Dermis blood vessel endothelial cell (primary cell): Measurements from ENCODE around the gene NOP14. TPM values are rescaled to one million over a fixed set of nuclear protein-coding genes. Genes with fewer than 3 reads are reported as not detected.
"Not testable (repeated sequence)": the region's sequence is repeated elsewhere in the genome, so short reads cannot be mapped to it uniquely, and the experiment has no call there.

Experiments
- DNase-seq: peaks from one replicate; pipeline ENCODE4 v3.0.0; 2010
- total RNA-seq: library from RNA; depleted of rRNA; stranded (reverse); fragments of >200 nt; gene quantifications from 2 replicates; pipeline ENCODE4 v1.2.3, GENCODE V29; 2014

Gene NOP14
- total RNA-seq, 1 donor from 2014 or later = 18.5 TPM

GRCh38 chr4:2930135-2930757 lies 33.0 kb downstream of the NOP14 start:
- DNase-seq = no peak

- no peak for DNase-seq
Observed at GRCh38 chr4:2929469-2929868, 33.7 kb downstream of the NOP14 start.

DNA sequence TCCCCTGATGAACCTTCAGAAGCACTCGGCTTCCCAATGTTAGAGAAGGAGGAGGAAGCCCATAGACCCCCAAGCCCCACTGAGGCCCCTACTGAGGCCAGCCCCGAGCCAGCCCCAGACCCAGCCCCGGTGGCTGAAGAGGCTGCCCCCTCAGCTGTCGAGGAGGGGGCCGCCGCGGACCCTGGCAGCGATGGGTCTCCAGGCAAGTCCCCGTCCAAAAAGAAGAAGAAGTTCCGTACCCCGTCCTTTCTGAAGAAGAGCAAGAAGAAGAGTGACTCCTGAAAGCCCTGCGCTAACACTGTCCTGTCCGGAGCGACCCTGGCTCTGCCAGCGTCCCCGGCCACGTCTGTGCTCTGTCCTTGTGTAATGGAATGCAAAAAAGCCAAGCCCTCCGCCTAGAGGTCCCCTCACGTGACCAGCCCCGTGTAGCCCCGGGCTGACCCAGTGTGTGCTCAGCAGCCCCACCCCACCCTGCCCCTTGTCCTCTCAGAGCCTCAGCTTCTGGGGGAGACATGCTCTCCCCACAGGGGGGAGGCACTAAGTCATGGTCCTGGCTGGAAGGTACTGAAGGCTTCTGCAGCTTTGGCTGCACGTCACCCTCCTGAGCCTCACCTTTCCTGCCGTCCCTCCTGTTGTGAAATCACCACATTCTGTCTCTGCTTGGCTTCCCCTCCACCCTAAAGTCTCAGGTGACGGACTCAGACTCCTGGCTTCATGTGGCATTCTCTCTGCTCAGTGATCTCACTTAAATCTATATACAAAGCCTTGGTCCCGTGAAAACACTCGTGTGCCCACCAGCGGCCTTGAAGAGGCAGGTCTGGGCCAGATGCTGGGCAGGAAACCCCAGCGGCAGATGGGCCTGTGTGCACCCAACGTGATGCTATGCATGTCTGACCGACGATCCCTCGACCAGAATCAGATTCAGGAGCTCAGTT lies 34.7 kb downstream of the NOP14 start:
- no peak for DNase-seq

DNA sequence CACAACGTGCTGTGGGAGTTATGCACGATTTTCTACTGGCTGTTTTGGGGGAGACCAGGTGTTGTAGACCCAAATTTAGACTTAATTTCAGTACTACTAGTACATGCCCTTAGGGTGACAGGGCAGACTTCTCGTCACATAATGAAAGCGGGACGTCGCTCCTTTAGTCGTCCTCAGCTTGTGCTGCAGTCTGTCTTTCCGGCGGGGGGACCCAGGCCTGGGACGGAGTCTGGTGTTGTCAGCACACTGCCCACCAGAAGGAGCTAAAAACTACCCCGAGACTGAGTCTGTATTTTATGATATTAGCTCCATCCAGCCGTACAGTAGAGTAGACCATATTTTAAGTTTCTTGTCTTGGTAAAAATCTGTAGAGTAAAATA lies 35.5 kb downstream of the NOP14 start:
- no peak for DNase-seq

DNA sequence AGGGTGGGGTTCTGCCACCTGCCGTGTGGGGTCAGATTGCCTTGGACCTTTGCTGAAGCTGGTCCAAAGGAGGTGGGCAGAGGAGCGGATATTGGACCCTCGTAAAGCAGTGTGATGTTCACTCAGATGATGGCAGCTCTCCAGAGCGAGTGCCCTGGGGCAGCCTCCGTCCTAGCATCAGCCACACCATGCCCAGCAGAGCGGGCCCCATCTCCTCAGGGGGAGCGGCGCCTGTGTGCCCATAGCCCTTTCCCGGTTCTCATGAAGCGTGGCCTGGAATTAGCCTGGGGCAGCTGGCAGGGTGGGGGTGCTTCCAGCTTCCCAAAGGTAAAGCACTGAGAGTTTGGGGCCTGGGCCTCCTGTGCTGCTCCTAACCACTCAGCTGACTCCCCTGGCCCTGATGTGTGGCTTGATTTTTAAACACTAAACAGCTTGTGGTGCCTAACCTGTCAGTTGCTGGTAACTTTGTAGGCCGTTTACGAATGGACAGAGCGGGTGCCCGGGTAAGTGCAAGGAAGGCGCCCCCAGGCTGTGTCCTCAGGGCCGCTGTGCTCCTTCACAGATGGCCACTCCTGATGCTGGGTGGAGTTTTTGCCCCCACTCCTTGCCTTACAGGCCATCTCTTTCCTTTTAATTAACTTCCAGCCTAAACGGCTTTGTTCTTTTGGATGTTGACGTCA lies 36.0 kb downstream of the NOP14 start:
- no peak for DNase-seq

- no peak for DNase-seq
Observed at GRCh38 chr4:2925931-2926860, 37.0 kb downstream of the NOP14 start.

- no peak for DNase-seq
Observed at GRCh38 chr4:2925496-2925895, 37.7 kb downstream of the NOP14 start.

GRCh38 chr4:2924765-2925301 lies 38.4 kb downstream of the NOP14 start:
- DNase-seq = no peak

- no peak for DNase-seq
Observed at GRCh38 chr4:2924286-2924685, 38.9 kb downstream of the NOP14 start.

GRCh38 chr4:2923668-2924173 lies 39.5 kb downstream of the NOP14 start:
- no peak for DNase-seq

- DNase-seq = no peak
Observed at GRCh38 chr4:2923141-2923551, 40.1 kb downstream of the NOP14 start.

DNA sequence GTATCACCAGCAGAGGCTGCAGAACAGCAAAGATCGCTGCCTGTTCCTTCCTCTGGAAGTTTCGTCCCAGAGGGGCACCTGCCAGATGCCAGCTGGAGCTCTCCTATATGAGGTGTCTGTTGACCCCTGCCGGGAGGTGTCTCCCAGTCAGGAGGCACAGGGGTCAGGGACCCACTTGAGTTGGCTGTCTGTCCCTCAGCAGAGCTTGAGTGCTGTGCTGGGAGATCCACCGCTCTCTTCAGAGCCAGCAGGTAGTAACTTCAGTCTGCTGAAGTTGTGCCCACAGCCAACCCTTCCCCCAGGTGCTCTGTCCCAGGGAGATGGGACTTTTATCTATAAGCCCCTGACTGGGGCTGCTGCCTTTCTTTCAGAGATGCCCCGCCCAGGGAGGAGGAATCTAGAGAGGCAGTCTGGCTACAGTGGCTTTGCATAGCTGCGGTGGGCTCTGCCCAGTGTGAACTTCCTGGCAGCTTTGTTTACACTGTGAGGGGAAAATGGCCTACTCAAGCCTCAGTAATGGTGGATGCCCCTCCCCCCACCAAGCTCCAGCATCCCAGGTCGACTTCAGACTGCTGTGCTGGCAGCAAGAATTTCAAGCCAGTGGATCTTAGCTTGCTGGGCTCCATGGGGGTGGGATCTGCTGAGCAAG lies 40.6 kb downstream of the NOP14 start:
- DNase-seq = peak; percentile 43

DNA sequence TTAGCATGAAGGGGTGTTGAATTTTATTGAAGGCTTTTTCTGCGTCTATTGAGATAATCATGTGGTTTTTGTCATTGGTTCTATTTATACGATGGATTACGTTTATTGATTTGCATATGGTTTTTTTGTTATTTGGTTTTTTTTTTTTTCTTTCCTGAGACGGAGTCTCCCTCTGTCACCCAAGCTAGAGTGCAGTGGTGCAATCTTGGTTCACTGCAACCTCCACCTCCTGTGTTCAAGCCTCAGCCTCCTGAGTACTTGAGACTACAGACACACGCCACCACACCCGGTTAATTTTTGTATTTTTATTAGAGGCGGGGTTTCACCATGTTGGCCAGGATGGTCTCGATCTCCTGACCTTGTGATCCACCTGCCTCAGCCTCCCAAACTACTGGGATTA lies 44.5 kb downstream of the NOP14 start:
- not testable (repeated sequence) for DNase-seq

DNA sequence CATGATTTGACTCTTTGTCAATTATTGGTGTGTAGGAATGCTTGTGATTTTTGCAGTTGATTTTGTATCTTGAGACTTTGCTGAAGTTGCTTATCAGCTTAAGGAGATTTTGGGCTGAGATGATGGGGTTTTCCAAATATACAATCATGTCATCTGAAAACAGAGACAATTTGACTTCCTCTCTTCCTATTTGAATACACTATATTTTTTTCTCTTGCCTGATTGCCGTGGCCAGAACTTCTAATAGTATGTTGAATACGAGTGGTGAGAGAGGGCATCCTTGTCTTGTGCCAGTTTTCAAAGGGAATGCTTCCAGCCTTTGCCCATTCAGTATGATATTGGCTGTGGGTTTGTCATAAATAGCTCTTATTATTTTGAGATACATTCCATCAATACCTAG lies 44.9 kb downstream of the NOP14 start:
- not testable (repeated sequence) for DNase-seq

- not testable (repeated sequence) for DNase-seq
Observed at GRCh38 chr4:2916696-2917095, 46.5 kb downstream of the NOP14 start.

DNA sequence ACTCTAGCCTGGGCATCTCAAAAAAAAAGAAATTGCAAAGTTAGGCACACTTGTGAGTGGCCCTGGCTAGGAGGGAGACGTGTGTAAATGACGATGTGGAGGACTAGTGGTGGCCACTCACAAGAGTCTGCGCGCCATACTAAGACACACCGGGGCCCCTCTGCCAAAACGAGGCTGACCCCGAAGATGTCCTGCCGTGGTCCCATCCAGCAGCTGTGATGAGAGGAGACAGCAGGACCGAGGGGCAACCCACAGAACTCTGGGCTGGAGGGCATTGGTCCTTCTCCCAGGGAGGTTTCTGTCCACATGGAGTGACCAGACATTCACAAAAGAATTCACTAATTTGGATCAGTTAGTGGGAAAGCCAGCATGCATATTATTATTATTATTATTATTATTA lies 47.4 kb downstream of the NOP14 start:
- no peak for DNase-seq

DNA sequence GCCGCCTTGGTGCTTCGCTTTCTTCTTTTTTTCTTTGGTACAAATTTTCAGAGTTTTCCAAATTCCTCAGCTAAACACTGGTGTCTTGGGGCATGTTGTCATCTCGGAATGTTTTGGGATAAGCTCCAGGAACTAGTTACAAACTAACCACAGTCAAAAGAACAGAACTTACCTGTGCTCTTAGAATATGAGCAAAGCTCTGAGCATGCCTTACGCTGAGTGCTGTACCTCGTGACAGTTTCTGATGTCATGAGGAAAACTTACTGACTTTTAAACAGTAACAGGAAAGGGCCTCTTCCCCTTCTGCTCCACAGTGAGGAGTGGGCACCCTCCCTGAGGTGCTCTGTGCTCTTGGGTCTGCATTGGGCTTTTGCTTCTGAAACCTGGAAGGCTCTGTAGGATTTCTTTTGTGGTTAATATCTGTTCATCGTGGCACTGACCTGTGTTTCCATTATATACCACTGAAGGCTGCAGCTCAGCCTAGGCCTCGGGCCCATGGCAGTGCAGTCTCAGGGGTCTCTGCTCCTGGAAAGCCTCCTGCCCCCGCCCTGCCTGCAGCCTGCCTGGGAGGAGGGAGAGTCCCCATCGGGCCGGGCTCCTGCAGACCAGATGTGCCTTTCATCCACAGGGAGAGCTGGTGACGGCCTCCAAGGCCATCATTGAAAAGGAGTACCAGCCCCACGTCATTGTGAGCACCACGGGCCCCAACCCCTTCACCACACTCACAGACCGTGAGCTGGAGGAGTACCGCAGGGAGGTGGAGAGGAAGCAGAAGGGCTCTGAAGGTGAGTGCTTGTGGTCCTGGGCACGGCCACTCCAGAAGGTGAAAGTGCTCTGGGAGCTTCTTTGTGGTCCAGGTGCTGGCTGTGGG lies 48.7 kb downstream of the NOP14 start:
- no peak for DNase-seq

GRCh38 chr4:2913168-2913567 lies 50.0 kb downstream of the NOP14 start:
- peak; percentile 55 for DNase-seq

DNA sequence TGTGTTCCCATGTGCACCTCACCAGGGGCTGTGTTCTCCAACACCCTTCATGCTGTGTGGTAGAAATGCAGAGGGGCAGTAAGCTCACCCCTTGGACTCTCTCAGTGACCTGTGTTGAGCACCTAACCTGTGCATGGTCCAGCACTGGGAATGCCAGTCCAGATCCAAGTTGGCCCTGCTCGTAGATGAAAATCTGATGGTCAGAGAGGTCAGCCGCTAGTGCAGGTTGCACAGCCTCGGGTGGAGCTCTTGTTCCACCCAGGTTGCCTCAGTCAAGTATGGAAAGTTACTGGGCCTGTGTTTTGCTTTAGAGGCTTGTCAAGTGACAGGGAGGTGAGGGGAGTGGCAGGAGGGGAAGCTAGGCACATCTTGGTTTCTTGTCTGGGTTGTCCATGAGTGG lies 51.3 kb downstream of the NOP14 start:
- DNase-seq = no peak

GRCh38 chr4:2910409-2910808 lies 52.8 kb downstream of the NOP14 start:
- peak; percentile 19 for DNase-seq
